Measurements from ENCODE around the gene KCNE4.

DNA sequence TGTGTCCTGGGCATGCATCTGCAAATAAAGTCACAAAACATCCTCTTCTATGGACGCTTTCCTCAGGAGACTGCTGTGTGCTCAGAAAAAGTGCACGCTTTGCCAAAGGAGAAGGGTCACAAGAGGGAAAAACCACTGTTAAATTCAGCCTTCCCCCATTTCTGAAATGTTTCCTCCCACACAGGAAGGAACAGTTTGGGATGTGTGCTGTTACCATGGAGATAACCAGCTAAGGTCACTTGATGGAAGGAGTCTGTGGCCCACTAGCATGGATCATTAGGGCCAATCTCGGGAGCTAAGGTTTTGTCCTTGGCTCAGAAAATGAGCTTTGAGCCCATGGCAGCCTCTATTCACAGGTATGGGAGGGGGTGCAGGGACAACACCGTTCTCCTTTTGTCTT lies 5.6 kb downstream of the KCNE4 start:
- TF ChIP-seq, protein P1, sequence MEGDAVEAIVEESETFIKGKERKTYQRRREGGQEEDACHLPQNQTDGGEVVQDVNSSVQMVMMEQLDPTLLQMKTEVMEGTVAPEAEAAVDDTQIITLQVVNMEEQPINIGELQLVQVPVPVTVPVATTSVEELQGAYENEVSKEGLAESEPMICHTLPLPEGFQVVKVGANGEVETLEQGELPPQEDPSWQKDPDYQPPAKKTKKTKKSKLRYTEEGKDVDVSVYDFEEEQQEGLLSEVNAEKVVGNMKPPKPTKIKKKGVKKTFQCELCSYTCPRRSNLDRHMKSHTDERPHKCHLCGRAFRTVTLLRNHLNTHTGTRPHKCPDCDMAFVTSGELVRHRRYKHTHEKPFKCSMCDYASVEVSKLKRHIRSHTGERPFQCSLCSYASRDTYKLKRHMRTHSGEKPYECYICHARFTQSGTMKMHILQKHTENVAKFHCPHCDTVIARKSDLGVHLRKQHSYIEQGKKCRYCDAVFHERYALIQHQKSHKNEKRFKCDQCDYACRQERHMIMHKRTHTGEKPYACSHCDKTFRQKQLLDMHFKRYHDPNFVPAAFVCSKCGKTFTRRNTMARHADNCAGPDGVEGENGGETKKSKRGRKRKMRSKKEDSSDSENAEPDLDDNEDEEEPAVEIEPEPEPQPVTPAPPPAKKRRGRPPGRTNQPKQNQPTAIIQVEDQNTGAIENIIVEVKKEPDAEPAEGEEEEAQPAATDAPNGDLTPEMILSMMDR (IDR thresholded peaks at IDR 0.05 in 4 of 5, conservative IDR thresholded peaks at IDR 0.05 in 1 of 5), result no peak
- TF ChIP-seq POLR2A (IDR thresholded peaks at IDR 0.05), result no peak
